Forelimb muscle (tissue), 1 donor: ENCODE data around the gene ATP10B. TPM values are rescaled to one million over a fixed set of nuclear protein-coding genes. Genes with fewer than 3 reads are reported as not detected.
"Not testable (repeated sequence)": the region's sequence is repeated elsewhere in the genome, so short reads cannot be mapped to it uniquely, and the experiment has no call there.

Experiments used
- DNase-seq: peaks from one replicate; pipeline ENCODE4 v3.0.0-alpha.2; 2013; ENCODE audit warnings: low read depth
- polyA plus RNA-seq: library from polyadenylated mRNA; unstranded; fragments of 120-200 nt; gene quantifications from one replicate; pipeline ENCODE4 v1.2.1, GENCODE V29; 2013; ENCODE audit not compliant: insufficient read length

ATP10B gene
- polyA plus RNA-seq, 1 donor: 0.35 TPM

DNA sequence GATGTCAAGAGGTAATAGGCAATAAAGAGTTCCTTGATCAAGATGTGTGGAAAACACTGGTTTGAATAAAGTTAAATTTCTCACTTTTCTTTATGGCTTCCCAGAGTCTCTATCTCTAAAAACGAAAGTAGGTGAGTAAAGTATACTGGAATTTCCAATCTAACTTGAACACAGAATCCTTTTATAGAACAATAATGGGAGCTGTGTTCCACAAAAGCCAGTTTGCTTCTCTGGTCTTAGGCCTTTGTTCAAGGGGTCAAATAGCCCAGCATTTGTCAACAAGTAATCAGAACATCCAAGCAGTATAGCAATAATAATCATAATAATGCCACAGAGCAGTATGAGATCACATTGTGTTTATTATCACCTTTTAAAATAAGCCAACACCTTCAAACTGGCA, 20.2 kb downstream of the ATP10B start:
- DNase-seq: no peak

- no peak for DNase-seq
Observed at GRCh38 chr5:160824301-160825001, 27.6 kb downstream of the ATP10B start.

- not testable (repeated sequence) for DNase-seq
Observed at GRCh38 chr5:160812996-160813395, 39.0 kb downstream of the ATP10B start.

DNA sequence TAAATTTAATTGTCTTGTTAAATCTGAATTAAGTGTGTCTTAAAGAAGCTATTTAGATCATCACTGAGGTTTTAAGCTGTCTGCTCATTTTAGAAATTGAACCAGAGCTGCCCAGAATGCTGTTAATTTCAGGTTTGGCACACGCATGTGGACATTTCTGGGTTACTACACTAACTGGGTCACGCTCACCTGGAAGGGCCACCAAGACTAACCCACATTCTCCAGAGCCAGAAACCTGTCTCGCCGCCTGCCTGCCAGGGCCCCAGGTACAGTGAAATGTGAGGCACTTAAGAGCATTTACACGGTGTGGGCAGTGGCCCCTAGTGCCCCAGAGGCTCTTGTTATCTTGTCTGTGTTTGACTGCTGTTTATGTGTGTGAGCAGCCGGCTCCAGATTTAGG, 46.6 kb downstream of the ATP10B start:
- DNase-seq: no peak

GRCh38 chr5:160802592-160802991, 49.4 kb downstream of the ATP10B start:
- no peak for DNase-seq

GRCh38 chr5:160800375-160801275, 51.4 kb downstream of the ATP10B start:
- peak; percentile 62 for DNase-seq

- DNase-seq: no peak
Observed at GRCh38 chr5:160799184-160799583, 52.8 kb downstream of the ATP10B start.

DNA sequence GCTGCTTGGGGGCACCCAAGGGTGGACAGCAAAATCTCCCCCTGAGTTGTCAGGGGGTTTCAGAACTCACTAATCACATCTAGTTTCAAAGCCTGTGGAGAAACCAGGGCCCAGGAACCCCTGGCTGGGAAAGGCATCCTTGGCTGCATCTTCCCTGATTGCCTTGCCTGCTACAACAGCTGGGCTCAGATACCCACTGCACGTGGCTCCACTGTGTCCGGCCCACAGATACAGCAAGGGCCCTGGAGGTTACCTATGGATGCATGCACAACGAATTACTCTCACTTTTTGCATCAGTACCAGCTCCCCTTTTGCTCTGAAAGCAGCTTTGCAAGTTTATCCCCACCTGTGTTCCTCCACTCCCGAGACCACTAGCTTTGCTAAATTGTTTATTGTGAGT, 55.0 kb downstream of the ATP10B start:
- DNase-seq: no peak

DNA sequence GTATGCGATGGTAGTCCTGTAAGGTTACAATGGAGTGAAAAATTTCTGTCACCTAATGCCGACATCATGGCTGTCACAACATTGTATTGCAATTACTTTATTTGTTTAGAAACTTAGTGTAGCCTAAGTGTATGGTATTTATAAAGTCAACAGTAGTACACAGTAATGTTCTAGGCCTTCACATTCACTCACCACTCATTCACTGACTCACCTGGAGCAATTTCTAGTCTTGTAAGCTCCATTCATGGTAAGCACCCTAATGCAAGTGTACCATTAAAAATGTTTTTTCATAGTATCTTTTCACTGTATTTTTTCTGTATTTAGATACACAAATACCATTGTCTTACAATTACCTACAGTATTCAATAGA, 58.5 kb downstream of the ATP10B start:
- DNase-seq: no peak

GRCh38 chr5:160792732-160793529, 59.1 kb downstream of the ATP10B start:
- no peak for DNase-seq

GRCh38 chr5:160792281-160792680, 59.7 kb downstream of the ATP10B start:
- no peak for DNase-seq

DNA sequence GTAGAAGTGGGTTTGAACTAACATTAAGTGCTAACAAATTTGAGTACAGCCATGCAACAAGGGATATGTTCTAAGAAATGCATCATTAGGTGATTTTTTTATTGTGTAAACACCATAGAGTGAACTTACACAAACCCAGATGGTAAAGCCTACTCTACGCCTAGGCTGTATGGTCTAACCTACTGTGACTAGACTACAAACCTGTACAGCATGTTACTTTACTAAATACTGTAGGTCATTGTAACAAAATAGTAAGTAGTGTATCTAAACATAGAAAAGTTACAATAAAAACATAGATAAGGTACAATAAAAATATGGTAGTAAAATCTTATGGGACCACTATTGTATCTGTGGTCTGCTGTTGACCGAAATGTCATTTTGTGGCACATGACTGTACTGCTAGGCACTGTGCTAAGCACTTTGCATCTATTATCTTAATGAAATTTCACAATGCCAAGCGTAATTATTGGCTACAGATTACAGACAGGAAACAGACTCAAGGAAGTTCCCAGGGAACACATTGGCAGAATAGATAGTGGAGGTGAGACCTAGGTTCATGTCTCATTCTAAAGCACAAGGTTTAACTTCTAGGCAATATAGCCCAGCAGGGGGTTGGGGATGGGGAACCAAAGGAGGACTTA, 62.7 kb downstream of the ATP10B start:
- DNase-seq: no peak

GRCh38 chr5:160788102-160788660, 63.8 kb downstream of the ATP10B start:
- no peak for DNase-seq

- no peak for DNase-seq
Observed at GRCh38 chr5:160787240-160787639, 64.8 kb downstream of the ATP10B start.

- DNase-seq: no peak
Observed at GRCh38 chr5:160774666-160775315, 77.2 kb downstream of the ATP10B start.

- DNase-seq: no peak
Observed at GRCh38 chr5:160773646-160774410, 78.2 kb downstream of the ATP10B start.

GRCh38 chr5:160772854-160773253, 79.2 kb downstream of the ATP10B start:
- DNase-seq: no peak

GRCh38 chr5:160770718-160771117, 81.3 kb downstream of the ATP10B start:
- no peak for DNase-seq

- DNase-seq: no peak
Observed at GRCh38 chr5:160769301-160769700, 82.7 kb downstream of the ATP10B start.

GRCh38 chr5:160767062-160767461, 84.9 kb downstream of the ATP10B start:
- DNase-seq: no peak
